Suprapubic skin (tissue), 4 donors: Measurements from ENCODE around the gene VPS37B.
"Not testable (repeated sequence)": the region's sequence is repeated elsewhere in the genome, so short reads cannot be mapped to it uniquely, and the experiment has no call there.

Experiments
- CTCF ChIP-seq, 2 donors: fragments of 200-600 bp in 1 of 2; fragments of 450-650 bp in 1 of 2; sonication (generic) in 1 of 2; IDR thresholded peaks; one replicate each; pipeline ENCODE4 v1.5.1; 2016 to 2019; ENCODE audit warnings: antibody characterized with exemption in 2 of 2, mild to moderate bottlenecking in 1 of 2, moderate library complexity in 1 of 2
- EP300 ChIP-seq: sonication (generic); formaldehyde crosslinking; IDR thresholded peaks from one replicate; pipeline ENCODE4 v1.6.1; 2017; ENCODE audit warnings: antibody characterized with exemption
- POLR2AphosphoS5 ChIP-seq, 3 donors: sonication (generic); formaldehyde crosslinking; IDR thresholded peaks; one replicate each; pipeline ENCODE4 v1.6.1; 2017; ENCODE audit warnings: antibody characterized with exemption in 3 of 3

DNA sequence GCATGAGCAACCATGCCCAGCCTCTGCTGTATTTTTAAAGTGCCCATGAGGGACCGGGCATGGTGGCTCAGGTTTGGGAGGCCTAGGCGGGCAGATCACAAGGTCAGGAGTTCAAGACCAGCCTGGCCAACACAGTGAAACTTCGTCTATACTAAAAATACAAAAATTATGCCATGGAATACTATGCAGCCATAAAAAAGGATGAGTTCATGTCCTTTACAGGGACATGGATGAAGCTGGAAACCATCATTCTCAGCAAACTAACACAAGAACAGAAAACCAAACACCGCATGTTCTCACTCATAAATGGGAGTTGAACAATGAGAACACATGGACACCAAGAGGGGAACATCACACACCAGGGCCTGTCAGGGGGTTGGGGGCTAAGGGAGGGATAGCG is 9.3 kb upstream of the VPS37B start:
- not testable (repeated sequence) for TF ChIP-seq EP300; CTCF (IDR thresholded peaks at IDR 0.05); POLR2AphosphoS5 (IDR thresholded peaks at IDR 0.05)
